Measurements from ENCODE around the gene LASP1. TPM values are rescaled to one million over a fixed set of nuclear protein-coding genes. Genes with fewer than 3 reads are reported as not detected.

Gene LASP1
- total RNA-seq, 1 donor from 2014 or later = 300 TPM

- Histone ChIP-seq H3K4me1 (peaks cover 5 to 12% of the 10 kb centered on the region in 2 donors), H3K27ac (no peak overlapping the region)
Observed at GRCh38 chr17:38857271-38857670, 12.6 kb upstream of the LASP1 start.

GRCh38 chr17:38861399-38861843 is 8.4 kb upstream of the LASP1 start:
- H3K27me3 ChIP-seq = no peaks in the 10 kb centered on the region
- H3K36me3 ChIP-seq = no peaks in the 10 kb centered on the region
- H3K4me3 ChIP-seq = no peak overlapping the region
- no peak overlapping the region for H3K27ac ChIP-seq
- intact Hi-C loops (cut with DNase I) = no loop called here
- TF ChIP-seq CTCF (IDR thresholded peaks at IDR 0.05) = no peak
- no peak for DNase-seq (ENCODE audit: low spot score in 2 of 2)
- H3K9me3 ChIP-seq = no peaks in the 10 kb centered on the region
- H3K4me1 ChIP-seq = no peaks in the 10 kb centered on the region

More at GRCh38 chr17:38857271-38857670, 12.6 kb upstream of the LASP1 start:
- no peak for TF ChIP-seq CTCF (IDR thresholded peaks at IDR 0.05)
- H3K36me3 ChIP-seq = peaks cover 3 to 8% of the 10 kb centered on the region in 2 donors
- intact Hi-C loops (cut with DNase I) = no loop called here
- no peak overlapping the region for H3K4me3 ChIP-seq
- H3K27me3 ChIP-seq = no peaks in the 10 kb centered on the region
- H3K9me3 ChIP-seq = no peaks in the 10 kb centered on the region
- DNase-seq (ENCODE audit: low spot score in 2 of 2) = no peak

- Histone ChIP-seq H3K27me3 (no peaks in the 10 kb centered on the region), H3K36me3 (no peaks in the 10 kb centered on the region), H3K4me1 (peaks cover 0 to 11% of the 10 kb centered on the region in 2 donors), H3K27ac (no peak overlapping the region), H3K4me3 (no peak overlapping the region), H3K9me3 (no peaks in the 10 kb centered on the region)
- intact Hi-C loops (cut with DNase I) = loop anchor here (5.0 kb wide), 1 partner anchor 1062 kb away; the partner anchor contains the start of genes LRRC3C and ORMDL3
- TF ChIP-seq CTCF (IDR thresholded peaks at IDR 0.05) = no peak
- DNase-seq (ENCODE audit: low spot score in 2 of 2) = no peak
Observed at GRCh38 chr17:38864636-38865398, 5.0 kb upstream of the LASP1 start.

GRCh38 chr17:38867179-38867967 is 2.5 kb upstream of the LASP1 start:
- H3K36me3 ChIP-seq = no peaks in the 10 kb centered on the region
- no peaks in the 10 kb centered on the region for H3K9me3 ChIP-seq
- peak in 1 of 3 experiments; percentile 11 for TF ChIP-seq CTCF (IDR thresholded peaks at IDR 0.05)
- H3K27ac ChIP-seq = peak overlapping the region; percentile 94 to 96
- no peak for DNase-seq (ENCODE audit: low spot score in 2 of 2)
- intact Hi-C loops (cut with DNase I) = loop anchor here (5.0 kb wide), 1 partner anchor 1060 kb away; the partner anchor contains the start of genes LRRC3C and ORMDL3
- peak overlapping the region; percentile 23 to 86 for H3K4me3 ChIP-seq
- H3K27me3 ChIP-seq = no peaks in the 10 kb centered on the region
- H3K4me1 ChIP-seq = peaks cover 4 to 17% of the 10 kb centered on the region in 2 donors

GRCh38 chr17:38867968-38868816 is 1.7 kb upstream of the LASP1 start:
- Histone ChIP-seq H3K4me3 (peak overlapping the region; percentile 86 to 97), H3K36me3 (no peaks in the 10 kb centered on the region), H3K9me3 (no peaks in the 10 kb centered on the region), H3K4me1 (peaks cover 10 to 26% of the 10 kb centered on the region in 2 donors), H3K27ac (peak overlapping the region; percentile 94 to 96), H3K27me3 (no peaks in the 10 kb centered on the region)
- intact Hi-C loops (cut with DNase I) = loop anchor here (2.0 to 5.0 kb wide), 3 partner anchors 113 to 1059 kb away; partner anchors contain the start of genes LRRC3C, ORMDL3 and PSMB3
- no peak for TF ChIP-seq CTCF (IDR thresholded peaks at IDR 0.05)
- DNase-seq (ENCODE audit: low spot score in 2 of 2) = peak in 1 of 2 donors; percentile 88

All from ascending aorta (tissue), 2 donors.